ENCODE measurements around the gene METTL6.
"Not testable (repeated sequence)": the region's sequence is repeated elsewhere in the genome, so short reads cannot be mapped to it uniquely, and the experiment has no call there.

Gene METTL6

GRCh38 chr3:15390460-15390859 lies 36.9 kb downstream of the METTL6 start:
- no peak overlapping the region for H3K9ac ChIP-seq (ENCODE audit: low read length)
- peaks cover 16% of the 10 kb centered on the region for H3K4me1 ChIP-seq (ENCODE audit: insufficient read depth, low read length, severe bottlenecking)
- no peak overlapping the region for H3K27ac ChIP-seq (ENCODE audit: low read depth, low read length, poor library complexity, severe bottlenecking)
- TF ChIP-seq EZH2 (IDR thresholded peaks at IDR 0.05; ENCODE audit: borderline replicate concordance, low read length) (no peak), CTCF (IDR thresholded peaks at IDR 0.05; ENCODE audit: low read length) (no peak)
- H4K20me1 ChIP-seq (ENCODE audit: insufficient read depth, low read length), result no peaks in the 10 kb centered on the region
- H3K4me3 ChIP-seq (ENCODE audit: low read depth, low read length, poor library complexity, severe bottlenecking), result no peak overlapping the region
- H3K4me2 ChIP-seq (ENCODE audit: low read length), result no peak overlapping the region
- H3K36me3 ChIP-seq (ENCODE audit: insufficient read depth, low read length), result no peaks in the 10 kb centered on the region
- H3K9me2 ChIP-seq (ENCODE audit: low read depth, low read length), result no peaks in the 10 kb centered on the region
- no peaks in the 10 kb centered on the region for H3K79me2 ChIP-seq (ENCODE audit: insufficient read depth, low read length)
- no peaks in the 10 kb centered on the region for H3K27me3 ChIP-seq (ENCODE audit: insufficient read depth, low read length)
- no peaks in the 10 kb centered on the region for H3F3A ChIP-seq (ENCODE audit: insufficient read depth, low read length)
- no peaks in the 10 kb centered on the region for H3K9me3 ChIP-seq (ENCODE audit: low read length)
- no peak overlapping the region for H2AFZ ChIP-seq (ENCODE audit: low read length)

GRCh38 chr3:15388335-15388734 lies 39.0 kb downstream of the METTL6 start:
- H4K20me1 ChIP-seq (ENCODE audit: insufficient read depth, low read length); H2AFZ ChIP-seq (ENCODE audit: low read length); H3K4me2 ChIP-seq (ENCODE audit: low read length); H3F3A ChIP-seq (ENCODE audit: insufficient read depth, low read length); H3K36me3 ChIP-seq (ENCODE audit: insufficient read depth, low read length); H3K9ac ChIP-seq (ENCODE audit: low read length); H3K79me2 ChIP-seq (ENCODE audit: insufficient read depth, low read length); H3K9me3 ChIP-seq (ENCODE audit: low read length); H3K9me2 ChIP-seq (ENCODE audit: low read depth, low read length); H3K27me3 ChIP-seq (ENCODE audit: insufficient read depth, low read length); H3K27ac ChIP-seq (ENCODE audit: low read depth, low read length, poor library complexity, severe bottlenecking); H3K4me3 ChIP-seq (ENCODE audit: low read depth, low read length, poor library complexity, severe bottlenecking): not testable (repeated sequence)
- H3K4me1 ChIP-seq (ENCODE audit: insufficient read depth, low read length, severe bottlenecking), result peaks cover 35% of the 10 kb centered on the region

GRCh38 chr3:15387735-15388134 lies 39.6 kb downstream of the METTL6 start:
- H3K27ac ChIP-seq (ENCODE audit: low read depth, low read length, poor library complexity, severe bottlenecking), result no peak overlapping the region

More at GRCh38 chr3:15387735-15388134, 39.6 kb downstream of the METTL6 start:
- Histone ChIP-seq H3K9me3 (ENCODE audit: low read length) (no peaks in the 10 kb centered on the region), H3F3A (ENCODE audit: insufficient read depth, low read length) (peaks cover 3% of the 10 kb centered on the region; the same call in 1 of the 2 replicates), H3K79me2 (ENCODE audit: insufficient read depth, low read length) (no peaks in the 10 kb centered on the region), H3K4me3 (ENCODE audit: low read depth, low read length, poor library complexity, severe bottlenecking) (no peak overlapping the region), H4K20me1 (ENCODE audit: insufficient read depth, low read length) (no peaks in the 10 kb centered on the region), H2AFZ (ENCODE audit: low read length) (no peak overlapping the region), H3K4me1 (ENCODE audit: insufficient read depth, low read length, severe bottlenecking) (peaks cover 35% of the 10 kb centered on the region), H3K9ac (ENCODE audit: low read length) (no peak overlapping the region), H3K36me3 (ENCODE audit: insufficient read depth, low read length) (no peaks in the 10 kb centered on the region), H3K27me3 (ENCODE audit: insufficient read depth, low read length) (no peaks in the 10 kb centered on the region), H3K4me2 (ENCODE audit: low read length) (no peak overlapping the region), H3K9me2 (ENCODE audit: low read depth, low read length) (no peaks in the 10 kb centered on the region)
- TF ChIP-seq CTCF (IDR thresholded peaks at IDR 0.05; ENCODE audit: low read length) (no peak), EZH2 (IDR thresholded peaks at IDR 0.05; ENCODE audit: borderline replicate concordance, low read length) (no peak)

Measured in OCI-LY1 (cell line).